NOMO-1 (cell line): ENCODE data around the gene MAMDC4.
"Not testable (repeated sequence)": the region's sequence is repeated elsewhere in the genome, so short reads cannot be mapped to it uniquely, and the experiment has no call there.

Experiments
- DNase-seq, 2 experiments: peaks; one replicate each; lab custom pipeline; 2025; ENCODE audit not compliant: unreplicated experiment in 2 of 2; lab: John Stamatoyannopoulos, UW

Gene MAMDC4

GRCh38 chr9:136824496-136825225 is 27.5 kb upstream of the MAMDC4 start:
- DNase-seq: no peak

- DNase-seq: no peak
Measured at GRCh38 chr9:136825295-136826187, 26.6 kb upstream of the MAMDC4 start.

- DNase-seq: no peak
Measured at GRCh38 chr9:136826188-136826541, 26.0 kb upstream of the MAMDC4 start.

DNA sequence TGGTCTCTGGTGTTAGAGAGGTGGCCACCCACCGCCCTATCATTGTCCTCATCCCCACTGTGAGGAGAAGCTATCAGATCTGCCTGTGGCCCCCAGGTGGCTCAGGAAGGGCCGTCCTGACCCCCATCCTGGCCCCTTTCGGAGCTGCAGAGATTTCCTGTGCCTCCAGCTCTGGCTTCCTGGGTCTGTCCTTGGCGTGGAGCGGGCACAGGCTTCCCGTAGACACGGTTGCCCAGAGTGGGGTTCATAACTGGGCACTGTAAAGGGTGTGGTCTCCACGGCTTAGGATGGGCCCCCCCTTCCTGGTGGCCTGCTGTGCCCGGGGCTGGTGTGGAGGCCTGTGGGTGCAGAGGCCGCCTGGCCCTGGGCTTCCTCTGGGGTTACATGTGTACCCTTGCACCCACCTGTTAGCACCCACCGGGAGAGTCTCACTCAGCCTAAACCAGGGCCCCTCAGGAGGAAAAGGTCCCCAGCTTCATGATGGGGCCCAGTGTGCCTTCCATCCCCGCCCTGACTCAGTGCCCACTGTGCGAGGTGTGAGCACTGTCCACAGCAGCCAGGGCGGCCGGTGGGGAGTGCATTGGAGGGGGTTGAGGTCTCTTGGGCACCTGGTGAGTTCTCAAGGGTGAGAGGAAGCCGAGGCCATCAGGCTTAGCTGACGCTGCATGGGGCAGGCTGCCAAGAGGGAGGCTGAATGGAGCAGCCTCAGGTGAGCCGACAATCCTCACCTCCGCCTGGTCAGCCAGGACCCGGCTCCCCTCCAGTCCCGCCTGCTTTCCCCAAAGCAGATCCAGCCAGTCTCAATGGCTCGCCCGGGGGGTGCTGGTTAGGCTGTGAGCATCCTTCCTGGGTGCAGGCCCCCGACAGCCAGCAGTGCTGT is 25.2 kb upstream of the MAMDC4 start:
- DNase-seq: no peak

GRCh38 chr9:136827794-136828473 is 24.2 kb upstream of the MAMDC4 start:
- no peak for DNase-seq

GRCh38 chr9:136828474-136829140 is 23.5 kb upstream of the MAMDC4 start:
- no peak for DNase-seq

- DNase-seq: no peak
Measured at GRCh38 chr9:136829412-136829811, 22.7 kb upstream of the MAMDC4 start.

DNA sequence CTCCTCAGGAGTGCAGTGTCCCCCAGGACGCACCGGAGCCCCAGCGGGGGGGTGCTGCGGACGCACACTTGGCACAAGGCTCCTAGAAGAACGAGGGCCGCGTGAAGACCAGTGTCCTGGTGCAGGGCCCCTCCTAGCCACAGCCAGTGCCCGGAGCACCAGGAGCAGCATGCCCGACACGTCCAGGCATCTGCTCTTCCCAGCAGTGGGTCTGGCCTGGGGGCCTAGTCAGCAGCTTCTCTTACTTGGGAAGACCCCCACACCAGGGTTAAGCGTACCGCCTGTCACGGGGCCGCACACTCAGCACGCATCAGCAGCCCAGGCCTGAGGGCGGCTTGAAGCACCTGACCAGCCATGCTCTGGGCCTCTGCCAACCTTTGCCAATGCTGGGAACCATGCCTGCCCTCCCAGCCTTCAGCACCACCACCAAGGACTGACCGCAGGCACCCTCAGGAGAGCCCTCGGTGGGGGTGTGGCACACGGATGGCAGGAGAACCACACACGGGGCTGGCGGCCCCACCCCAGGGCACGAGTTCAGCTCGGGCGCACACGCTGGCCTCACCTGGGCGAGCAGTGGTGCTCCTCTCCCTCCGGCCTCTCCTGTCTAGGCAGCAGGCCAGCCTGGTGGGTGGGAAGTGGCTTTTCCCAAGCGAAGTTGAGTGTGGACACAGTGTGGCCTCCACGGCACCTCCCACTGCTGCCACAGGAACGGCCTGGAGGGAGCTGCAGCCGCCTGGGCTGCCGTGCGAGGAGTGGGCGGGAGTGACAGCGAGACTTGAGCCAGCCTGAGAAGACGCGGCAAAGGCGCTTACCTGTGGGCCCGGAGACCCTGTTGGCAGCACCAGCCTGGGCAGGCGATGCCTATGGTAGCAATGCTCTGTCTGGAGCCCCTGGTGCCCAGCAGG is 21.9 kb upstream of the MAMDC4 start:
- no peak for DNase-seq

DNA sequence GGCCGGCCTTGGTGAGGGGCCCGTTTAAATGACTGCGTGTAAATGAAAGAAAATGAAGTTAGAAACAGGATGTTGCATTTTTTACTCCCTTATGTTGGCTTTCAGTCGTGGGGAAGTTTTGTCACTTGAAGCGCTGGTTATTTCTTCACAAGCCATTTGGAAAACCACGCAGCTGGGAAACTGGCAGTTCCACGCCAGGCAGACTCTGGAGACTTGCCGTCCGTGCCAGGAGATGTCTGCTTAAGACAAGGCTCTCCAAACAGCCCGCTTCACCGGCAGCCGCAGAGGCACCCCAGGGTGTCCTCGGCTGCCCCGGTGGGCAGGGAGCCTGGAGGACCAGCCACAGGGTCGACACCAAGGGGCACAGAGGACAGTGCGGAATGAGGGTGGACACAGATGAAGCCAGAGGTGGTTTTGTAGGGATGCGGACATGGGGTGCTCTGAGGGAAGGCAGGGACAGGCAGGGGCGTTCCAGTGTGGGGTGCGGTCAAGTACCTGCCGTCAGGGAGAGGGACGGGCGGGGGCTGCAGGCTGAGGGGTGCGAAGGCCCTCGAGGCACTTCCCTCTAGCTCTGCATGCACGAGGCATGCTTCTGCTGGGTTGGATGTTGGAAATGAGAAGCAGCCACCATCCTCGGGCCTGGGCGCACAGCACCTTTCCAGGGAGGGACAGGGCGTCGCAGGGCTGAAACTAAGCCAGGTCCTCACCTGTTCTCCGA is 21.0 kb upstream of the MAMDC4 start:
- DNase-seq: no peak

DNA sequence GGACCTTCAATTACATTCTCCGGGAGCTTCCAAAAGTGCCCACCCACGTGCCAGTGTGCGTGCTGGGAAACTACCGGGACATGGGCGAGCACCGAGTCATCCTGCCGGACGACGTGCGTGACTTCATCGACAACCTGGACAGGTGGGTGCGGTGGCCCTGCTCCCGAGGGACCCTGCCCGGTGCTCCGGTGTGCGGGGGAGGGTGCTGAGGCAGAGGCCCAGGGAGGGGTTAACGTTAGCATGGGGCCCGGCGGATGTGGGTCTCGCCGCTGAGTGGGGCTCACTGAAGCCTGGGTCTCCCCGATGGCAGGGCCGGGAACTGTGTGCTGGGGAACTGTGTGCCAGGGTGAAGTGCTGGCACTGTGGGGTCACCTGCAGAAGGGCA is 20.4 kb upstream of the MAMDC4 start:
- no peak for DNase-seq

DNA sequence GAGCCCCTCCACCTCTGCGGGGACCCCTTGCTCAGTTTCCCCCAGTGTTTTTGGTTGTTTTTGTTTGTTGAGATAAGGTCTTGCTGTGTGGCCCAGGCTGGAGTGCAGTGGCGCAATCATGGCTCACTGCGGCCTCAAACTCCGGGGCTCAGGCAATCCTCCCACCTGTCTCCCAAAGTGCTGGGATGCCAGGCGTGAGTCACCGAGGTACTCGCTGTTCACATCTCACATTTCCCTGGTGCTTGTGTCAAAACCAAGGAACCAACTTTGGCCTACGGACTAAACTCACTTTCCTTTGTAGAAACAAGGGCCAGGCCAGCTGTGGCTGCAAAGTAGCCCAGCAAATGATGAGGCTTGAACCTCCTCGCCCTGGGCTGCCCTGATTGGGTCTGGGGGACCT is 19.6 kb upstream of the MAMDC4 start:
- DNase-seq: no peak

DNA sequence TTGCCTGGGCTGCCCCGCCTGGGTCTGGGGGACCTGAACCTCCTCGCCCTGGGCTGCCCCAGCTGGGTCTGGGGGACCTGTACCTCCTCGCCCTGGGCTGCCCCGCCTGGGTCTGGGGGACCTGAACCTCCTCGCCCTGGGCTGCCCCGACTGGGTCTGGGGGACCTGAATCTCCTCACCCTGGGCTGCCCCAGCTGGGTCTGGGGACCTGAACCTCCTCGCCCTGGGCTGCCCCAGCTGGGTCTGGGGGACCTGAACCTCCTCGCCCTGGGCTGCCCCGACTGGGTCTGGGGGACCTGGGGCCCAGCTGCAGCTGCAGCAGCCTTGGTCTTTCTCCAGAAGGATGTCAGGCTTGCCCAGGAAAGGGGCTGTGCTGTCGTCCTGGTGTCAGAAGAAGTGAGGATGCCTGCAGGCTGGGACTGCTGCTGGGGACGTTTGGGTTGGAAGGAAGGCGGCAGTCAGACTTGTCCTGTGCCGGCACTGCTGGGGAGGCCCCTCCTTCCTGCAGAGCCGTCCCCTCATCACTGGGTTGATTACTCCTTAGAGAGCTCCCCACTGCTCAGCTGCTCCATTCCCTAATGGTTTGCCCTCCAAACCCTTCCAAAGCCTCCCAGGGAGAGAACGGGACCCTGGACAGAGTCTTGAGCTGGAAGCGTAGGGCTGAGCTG is 18.6 kb upstream of the MAMDC4 start:
- DNase-seq: not testable (repeated sequence)

GRCh38 chr9:136835162-136835931 is 16.8 kb upstream of the MAMDC4 start:
- DNase-seq: no peak

DNA sequence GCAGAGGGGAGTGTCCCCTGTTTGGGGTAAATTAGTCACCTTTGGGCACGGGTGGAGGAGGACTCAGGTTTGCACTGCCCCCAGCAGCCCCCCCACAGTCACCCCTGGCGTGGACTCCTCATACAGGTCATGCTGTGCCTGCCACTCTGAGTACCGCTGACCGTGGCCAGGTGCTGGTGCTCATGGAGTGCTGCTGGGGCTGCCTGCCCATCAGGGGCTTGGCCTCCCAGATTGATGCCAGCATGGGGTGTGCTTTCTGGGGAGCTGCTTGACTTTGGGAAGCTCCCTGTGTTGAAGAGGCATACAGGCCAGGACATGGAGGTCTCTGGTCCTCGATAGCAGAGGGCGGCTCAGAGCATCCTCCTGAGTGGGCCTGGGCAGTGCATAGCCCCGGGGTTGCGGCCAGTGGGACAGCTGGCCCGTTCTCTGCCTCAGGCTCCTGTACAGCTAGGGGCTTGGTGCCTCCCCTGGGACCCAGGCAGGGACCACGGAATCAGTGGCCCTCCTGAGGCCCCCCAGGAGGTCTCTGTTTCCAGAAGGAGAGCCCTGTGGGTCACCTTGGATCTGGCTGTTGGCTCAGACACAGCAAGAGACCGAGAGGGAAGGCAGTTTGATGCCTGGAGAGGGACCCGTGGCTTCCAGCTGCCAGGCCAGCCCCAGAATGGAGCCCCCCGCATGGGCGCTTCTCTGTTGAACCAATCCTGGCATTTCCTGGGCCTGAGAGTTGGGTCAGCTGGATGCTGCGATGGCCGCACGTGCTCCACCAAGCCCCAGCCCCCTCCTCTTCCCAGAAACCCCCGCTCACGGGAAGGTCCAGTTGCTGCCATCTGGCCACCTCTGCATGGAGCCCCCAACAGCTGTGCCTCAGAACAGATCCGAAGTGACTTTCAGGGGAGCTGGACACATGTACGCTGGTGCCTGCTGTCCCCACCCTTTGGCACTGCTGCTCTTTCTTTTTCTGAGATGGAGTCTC is 15.9 kb upstream of the MAMDC4 start:
- no peak for DNase-seq

DNA sequence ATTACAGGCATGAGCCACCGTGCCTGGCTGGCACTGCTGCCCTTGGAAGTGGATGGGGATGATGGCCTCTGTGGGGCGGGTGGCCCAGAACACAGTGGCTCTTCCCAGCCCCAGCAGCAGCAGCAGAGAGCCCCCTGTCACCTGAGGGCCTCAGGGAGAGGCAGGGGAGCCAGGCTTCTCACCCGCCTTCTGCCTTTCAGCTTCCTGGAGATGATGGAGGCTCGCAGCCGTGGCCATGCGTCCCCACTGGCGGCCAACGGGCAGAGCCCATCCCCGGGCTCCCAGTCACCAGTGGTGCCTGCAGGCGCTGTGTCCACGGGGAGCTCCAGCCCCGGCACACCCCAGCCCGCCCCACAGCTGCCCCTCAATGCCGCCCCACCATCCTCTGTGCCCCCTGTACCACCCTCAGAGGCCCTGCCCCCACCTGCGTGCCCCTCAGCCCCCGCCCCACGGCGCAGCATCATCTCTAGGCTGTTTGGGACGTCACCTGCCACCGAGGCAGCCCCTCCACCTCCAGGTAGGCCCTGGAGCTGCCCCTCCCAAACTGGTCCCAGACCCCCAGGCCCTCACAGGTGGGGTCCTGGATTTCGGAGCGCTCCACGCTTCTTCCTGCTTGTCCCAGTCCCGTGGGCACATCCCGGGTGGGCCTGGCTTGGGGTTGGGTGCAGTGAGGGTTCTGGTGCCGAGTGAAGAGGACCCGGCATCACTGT is 14.8 kb upstream of the MAMDC4 start:
- no peak for DNase-seq
